Liver (tissue), 9 donors: ENCODE results near the gene NCLN. TPM values are rescaled to one million over a fixed set of nuclear protein-coding genes. Genes with fewer than 3 reads are reported as not detected.

Experiments used
- DNase-seq: peaks from one replicate; pipeline ENCODE4 v3.0.0-alpha.2; 2017; ENCODE audit warnings: low spot score
- H3K27ac ChIP-seq, 2 donors: one replicate each; pipeline ENCODE4 v1.7.0; 2013; ENCODE audit warnings: inconsistent platforms in 2 of 2, low read length in 2 of 2, control low read depth in 1 of 2, low read depth in 1 of 2, mild to moderate bottlenecking in 1 of 2
- H3K27me3 ChIP-seq, 4 donors: one replicate each; pipeline versions ENCODE4 v1.6.1 to v1.7.0; 2013; ENCODE audit warnings: low read length in 3 of 4, inconsistent platforms in 1 of 4, mild to moderate bottlenecking in 1 of 4, moderate library complexity in 1 of 4; ENCODE audit not compliant: control insufficient read depth in 4 of 4, insufficient read depth in 4 of 4
- H3K36me3 ChIP-seq, 4 donors: one replicate each; pipeline versions ENCODE4 v1.6.1 to v1.7.0; 2013; ENCODE audit warnings: low read length in 3 of 4, mild to moderate bottlenecking in 3 of 4, low read depth in 1 of 4, moderate library complexity in 1 of 4; ENCODE audit not compliant: control insufficient read depth in 4 of 4, insufficient read depth in 3 of 4
- H3K4me1 ChIP-seq, 4 donors: one replicate each; pipeline versions ENCODE4 v1.6.1 to v1.7.0; 2013; ENCODE audit warnings: low read length in 3 of 4, mild to moderate bottlenecking in 3 of 4, moderate library complexity in 1 of 4; ENCODE audit not compliant: control insufficient read depth in 4 of 4, insufficient read depth in 4 of 4
- H3K4me3 ChIP-seq, 3 donors: one replicate each; pipeline versions ENCODE4 v1.6.1 to v1.7.0; 2013; ENCODE audit warnings: low read length in 3 of 3, control low read depth in 1 of 3, low read depth in 1 of 3, mild to moderate bottlenecking in 1 of 3
- H3K9ac ChIP-seq, 2 donors: one replicate each; pipeline ENCODE4 v1.7.0; 2013; ENCODE audit warnings: low read length in 2 of 2, mild to moderate bottlenecking in 2 of 2, moderate library complexity in 2 of 2, control low read depth in 1 of 2, low read depth in 1 of 2
- H3K9me3 ChIP-seq, 4 donors: one replicate each; pipeline versions ENCODE4 v1.6.1 to v1.7.0; 2013; ENCODE audit warnings: low read length in 3 of 4; ENCODE audit not compliant: control insufficient read depth in 4 of 4
- ATF3 ChIP-seq: IDR thresholded peaks from 2 replicates; pipeline ENCODE4 v1.6.1; 2016; ENCODE audit warnings: antibody characterized with exemption
- EGR1 ChIP-seq, 2 donors: IDR thresholded peaks; 2 replicates each; pipeline ENCODE4 v1.6.1; 2016 to 2018; ENCODE audit warnings: antibody characterized with exemption in 2 of 2, low read depth in 2 of 2
- FOXA1 ChIP-seq: IDR thresholded peaks from 2 replicates; pipeline ENCODE4 v1.6.1; 2016; ENCODE audit warnings: antibody characterized with exemption
- FOXA2 ChIP-seq: IDR thresholded peaks from 2 replicates; pipeline ENCODE4 v1.6.1; 2016; ENCODE audit warnings: antibody characterized with exemption
- GABPA ChIP-seq, 2 donors: IDR thresholded peaks in 1 of 2; conservative IDR thresholded peaks in 1 of 2; 2 replicates each; pipeline ENCODE4 v1.6.1; 2016; ENCODE audit warnings: antibody characterized with exemption in 2 of 2, mild to moderate bottlenecking in 1 of 2, moderate library complexity in 1 of 2
- HNF4A ChIP-seq, 2 donors: conservative IDR thresholded peaks; 2 replicates each; pipeline ENCODE4 v1.6.1; 2016; ENCODE audit warnings: antibody characterized with exemption in 2 of 2, mild to moderate bottlenecking in 2 of 2
- HNF4G ChIP-seq: IDR thresholded peaks from 2 replicates; pipeline ENCODE4 v1.6.1; 2016; ENCODE audit warnings: antibody characterized with exemption
- JUND ChIP-seq, 2 donors: IDR thresholded peaks; 2 replicates each; pipeline ENCODE4 v1.6.1; 2016; ENCODE audit warnings: antibody characterized with exemption in 2 of 2
- MAX ChIP-seq: IDR thresholded peaks from 2 replicates; pipeline ENCODE4 v1.6.1; 2016; ENCODE audit warnings: antibody characterized with exemption
- RAD21 ChIP-seq, 2 donors: IDR thresholded peaks; 2 replicates each; pipeline ENCODE4 v1.6.1; 2016; ENCODE audit warnings: antibody characterized with exemption in 2 of 2, mild to moderate bottlenecking in 2 of 2
- REST ChIP-seq: IDR thresholded peaks from 2 replicates; pipeline ENCODE4 v1.6.1; 2016; ENCODE audit warnings: antibody characterized with exemption, mild to moderate bottlenecking
- RXRA ChIP-seq, 2 donors: IDR thresholded peaks; 2 replicates each; pipeline ENCODE4 v1.6.1; 2017 to 2018; ENCODE audit warnings: antibody characterized with exemption in 2 of 2, mild to moderate bottlenecking in 1 of 2
- SP1 ChIP-seq: IDR thresholded peaks from 2 replicates; pipeline ENCODE4 v1.6.1; 2018; ENCODE audit warnings: antibody characterized with exemption, mild to moderate bottlenecking
- YY1 ChIP-seq: IDR thresholded peaks from 2 replicates; pipeline ENCODE4 v1.6.1; 2016; ENCODE audit warnings: antibody characterized with exemption, mild to moderate bottlenecking
- WGBS: extraction: QIAGEN DNeasy Blood & Tissue Kit; methylation state at CpG from one replicate; pipeline ENCODE4 v1.1.7; 2013; 5-methylcytosine and 5-hydroxymethylcytosine counted together
- polyA plus RNA-seq, 2 donors: library from polyadenylated mRNA; stranded (reverse) in 1 of 2; unstranded in 1 of 2; fragments of 200-250 nt in 1 of 2; fragments of >200 nt in 1 of 2; fragmentation: Nextera tagmentation in 1 of 2; extraction: Ambion mirVana in 1 of 2; gene quantifications; one replicate each; pipeline versions ENCODE4 v1.2.1 to v1.2.3, GENCODE V29; 2013 to 2015
- total RNA-seq, 2 donors: library from RNA; depleted of rRNA; stranded (reverse); fragments of >200 nt; gene quantifications; one replicate each; pipeline ENCODE4 v1.2.3, GENCODE V29; 2014
- TF ChIP-seq, protein P1 (sequence below): IDR thresholded peaks from 2 replicates; pipeline ENCODE4 v1.6.1; 2016; ENCODE audit warnings: antibody characterized with exemption
- donor health status: healthy.
- donor health status: healthy.
- donor health status: healthy.
- donor health status: healthy.
- donor health status: healthy.

The NCLN gene
- total and polyA plus RNA-seq, 4 donors = 29.5 to 50.8 (median 38.4) TPM

DNA sequence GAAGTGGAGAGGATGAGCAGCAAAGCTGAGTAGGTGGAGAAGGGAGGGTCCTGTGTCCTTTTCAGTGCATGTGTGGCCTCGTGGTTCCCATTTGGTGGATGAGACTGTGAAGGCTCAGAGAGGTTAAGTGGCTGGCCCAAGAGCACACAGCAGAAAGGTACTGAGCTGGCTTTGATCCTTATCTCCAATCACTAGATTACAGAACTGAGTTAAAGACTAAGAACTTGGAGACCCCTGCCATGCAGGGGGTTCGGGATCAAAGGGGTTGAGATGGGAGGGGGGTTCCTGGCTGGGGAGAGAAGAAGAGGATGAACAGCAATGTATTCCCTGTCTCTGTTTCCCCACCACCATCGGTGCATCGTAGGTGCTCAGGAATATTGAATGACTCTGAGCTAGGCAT, 50.5 kb downstream of the NCLN start:
- Histone ChIP-seq H3K9me3 (no peaks in the 10 kb centered on the region), H3K9ac (no peak overlapping the region), H3K4me1 (no peaks in the 10 kb centered on the region), H3K4me3 (no peak overlapping the region), H3K27me3 (no peaks in the 10 kb centered on the region), H3K36me3 (no peaks in the 10 kb centered on the region), H3K27ac (no peak overlapping the region)
- TF ChIP-seq, protein P1, sequence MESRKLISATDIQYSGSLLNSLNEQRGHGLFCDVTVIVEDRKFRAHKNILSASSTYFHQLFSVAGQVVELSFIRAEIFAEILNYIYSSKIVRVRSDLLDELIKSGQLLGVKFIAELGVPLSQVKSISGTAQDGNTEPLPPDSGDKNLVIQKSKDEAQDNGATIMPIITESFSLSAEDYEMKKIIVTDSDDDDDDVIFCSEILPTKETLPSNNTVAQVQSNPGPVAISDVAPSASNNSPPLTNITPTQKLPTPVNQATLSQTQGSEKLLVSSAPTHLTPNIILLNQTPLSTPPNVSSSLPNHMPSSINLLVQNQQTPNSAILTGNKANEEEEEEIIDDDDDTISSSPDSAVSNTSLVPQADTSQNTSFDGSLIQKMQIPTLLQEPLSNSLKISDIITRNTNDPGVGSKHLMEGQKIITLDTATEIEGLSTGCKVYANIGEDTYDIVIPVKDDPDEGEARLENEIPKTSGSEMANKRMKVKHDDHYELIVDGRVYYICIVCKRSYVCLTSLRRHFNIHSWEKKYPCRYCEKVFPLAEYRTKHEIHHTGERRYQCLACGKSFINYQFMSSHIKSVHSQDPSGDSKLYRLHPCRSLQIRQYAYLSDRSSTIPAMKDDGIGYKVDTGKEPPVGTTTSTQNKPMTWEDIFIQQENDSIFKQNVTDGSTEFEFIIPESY = no peak
- TF ChIP-seq JUND (IDR thresholded peaks at IDR 0.05) (no peak), FOXA1 (no peak), REST (no peak), RXRA (IDR thresholded peaks at IDR 0.05) (no peak), FOXA2 (no peak), GABPA (IDR thresholded peaks at IDR 0.05 in 1 of 2, conservative IDR thresholded peaks at IDR 0.05 in 1 of 2) (no peak)
- 56% methylated on average over 4 of the region's 4 CpGs for WGBS
- no peak for DNase-seq

- Histone ChIP-seq H3K4me1 (no peaks in the 10 kb centered on the region), H3K27ac (no peak overlapping the region), H3K27me3 (no peaks in the 10 kb centered on the region), H3K36me3 (no peaks in the 10 kb centered on the region), H3K9me3 (no peaks in the 10 kb centered on the region), H3K4me3 (no peak overlapping the region), H3K9ac (no peak overlapping the region)
- TF ChIP-seq RAD21 (IDR thresholded peaks at IDR 0.05) = no peak
- DNase-seq = no peak
- WGBS = 82% methylated on average over 7 of the region's 7 CpGs
Observed at GRCh38 chr19:3238066-3238561, 52.4 kb downstream of the NCLN start.

DNA sequence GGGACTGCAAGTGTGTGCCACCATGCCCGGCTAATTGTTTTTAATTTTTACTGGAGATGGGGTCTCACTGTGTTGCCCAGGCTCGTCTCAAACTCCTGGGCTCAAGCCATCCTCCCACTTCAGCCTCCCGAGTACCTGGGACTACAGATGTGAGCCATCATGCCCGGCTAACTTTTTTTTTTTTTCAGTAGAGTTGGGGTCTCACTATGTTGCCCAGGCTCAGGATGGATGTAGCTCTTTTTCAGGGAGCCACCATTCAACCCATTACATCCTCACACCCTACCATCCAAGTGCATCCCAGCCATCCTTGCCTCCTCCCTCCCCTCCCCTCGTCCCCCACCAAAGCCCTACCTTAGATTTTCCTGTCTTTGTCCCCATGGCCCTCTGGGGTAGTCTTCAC, 53.6 kb downstream of the NCLN start:
- DNase-seq = no peak
- Histone ChIP-seq H3K27me3 (no peaks in the 10 kb centered on the region), H3K27ac (no peak overlapping the region), H3K9me3 (no peaks in the 10 kb centered on the region), H3K36me3 (no peaks in the 10 kb centered on the region), H3K9ac (no peak overlapping the region), H3K4me3 (no peak overlapping the region), H3K4me1 (no peaks in the 10 kb centered on the region)
- 68% methylated on average over 5 of the region's 5 CpGs for WGBS
- TF ChIP-seq MAX = no peak
- TF ChIP-seq RAD21 (IDR thresholded peaks at IDR 0.05) = no peak
- no peak for TF ChIP-seq RXRA (IDR thresholded peaks at IDR 0.05)
- TF ChIP-seq ATF3 = no peak
- TF ChIP-seq JUND (IDR thresholded peaks at IDR 0.05) = no peak
- TF ChIP-seq, protein P1 = no peak
- TF ChIP-seq EGR1 (IDR thresholded peaks at IDR 0.05; ENCODE audit: low read depth in 2 of 2) = no peak
- no peak for TF ChIP-seq SP1
- no peak for TF ChIP-seq HNF4G
- TF ChIP-seq HNF4A (conservative IDR thresholded peaks at IDR 0.05) = no peak
- TF ChIP-seq YY1 = no peak
- no peak for TF ChIP-seq FOXA1
- no peak for TF ChIP-seq REST
- no peak for TF ChIP-seq FOXA2
